ENCODE results near the gene DAAM1.

DNA sequence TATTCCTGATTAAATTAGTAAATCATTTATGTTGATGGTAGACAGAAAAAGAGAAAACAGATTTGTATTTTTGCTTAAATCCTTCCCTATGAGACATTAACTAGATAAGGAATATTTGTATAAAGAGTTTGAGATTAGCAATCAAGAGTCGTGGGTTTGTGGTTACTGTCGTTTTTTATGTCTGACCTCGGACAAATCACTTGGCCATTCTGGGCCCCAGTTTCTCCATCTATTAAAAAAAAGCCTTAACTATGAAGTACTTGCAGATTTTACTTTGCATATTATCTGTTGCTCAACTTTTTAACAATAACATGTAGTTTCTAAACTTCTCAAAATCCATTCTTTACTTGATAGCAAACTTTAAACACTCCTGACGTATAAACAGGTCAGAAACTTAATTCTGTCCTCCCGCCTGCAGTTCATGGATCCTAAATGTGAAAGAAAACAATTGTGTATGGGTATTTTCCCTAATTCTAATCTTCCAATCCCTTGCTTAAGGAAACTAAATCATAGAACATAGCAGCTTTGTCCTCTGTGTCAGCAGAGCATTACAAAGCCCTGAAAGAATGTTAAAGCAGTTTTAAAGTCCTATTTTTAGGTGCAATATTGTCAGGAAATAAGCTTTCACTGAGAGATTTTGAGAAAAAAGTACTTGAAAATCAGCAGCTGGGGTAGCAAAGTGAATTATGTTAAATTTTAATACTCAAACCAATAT, 158.5 kb downstream of the DAAM1 start:
- TF ChIP-seq, protein P1, sequence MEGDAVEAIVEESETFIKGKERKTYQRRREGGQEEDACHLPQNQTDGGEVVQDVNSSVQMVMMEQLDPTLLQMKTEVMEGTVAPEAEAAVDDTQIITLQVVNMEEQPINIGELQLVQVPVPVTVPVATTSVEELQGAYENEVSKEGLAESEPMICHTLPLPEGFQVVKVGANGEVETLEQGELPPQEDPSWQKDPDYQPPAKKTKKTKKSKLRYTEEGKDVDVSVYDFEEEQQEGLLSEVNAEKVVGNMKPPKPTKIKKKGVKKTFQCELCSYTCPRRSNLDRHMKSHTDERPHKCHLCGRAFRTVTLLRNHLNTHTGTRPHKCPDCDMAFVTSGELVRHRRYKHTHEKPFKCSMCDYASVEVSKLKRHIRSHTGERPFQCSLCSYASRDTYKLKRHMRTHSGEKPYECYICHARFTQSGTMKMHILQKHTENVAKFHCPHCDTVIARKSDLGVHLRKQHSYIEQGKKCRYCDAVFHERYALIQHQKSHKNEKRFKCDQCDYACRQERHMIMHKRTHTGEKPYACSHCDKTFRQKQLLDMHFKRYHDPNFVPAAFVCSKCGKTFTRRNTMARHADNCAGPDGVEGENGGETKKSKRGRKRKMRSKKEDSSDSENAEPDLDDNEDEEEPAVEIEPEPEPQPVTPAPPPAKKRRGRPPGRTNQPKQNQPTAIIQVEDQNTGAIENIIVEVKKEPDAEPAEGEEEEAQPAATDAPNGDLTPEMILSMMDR (IDR thresholded peaks at IDR 0.05) = no peak
- no peak for TF ChIP-seq POLR2AphosphoS5 (IDR thresholded peaks at IDR 0.05; ENCODE audit: low read depth, low read length)
- TF ChIP-seq, protein P2, sequence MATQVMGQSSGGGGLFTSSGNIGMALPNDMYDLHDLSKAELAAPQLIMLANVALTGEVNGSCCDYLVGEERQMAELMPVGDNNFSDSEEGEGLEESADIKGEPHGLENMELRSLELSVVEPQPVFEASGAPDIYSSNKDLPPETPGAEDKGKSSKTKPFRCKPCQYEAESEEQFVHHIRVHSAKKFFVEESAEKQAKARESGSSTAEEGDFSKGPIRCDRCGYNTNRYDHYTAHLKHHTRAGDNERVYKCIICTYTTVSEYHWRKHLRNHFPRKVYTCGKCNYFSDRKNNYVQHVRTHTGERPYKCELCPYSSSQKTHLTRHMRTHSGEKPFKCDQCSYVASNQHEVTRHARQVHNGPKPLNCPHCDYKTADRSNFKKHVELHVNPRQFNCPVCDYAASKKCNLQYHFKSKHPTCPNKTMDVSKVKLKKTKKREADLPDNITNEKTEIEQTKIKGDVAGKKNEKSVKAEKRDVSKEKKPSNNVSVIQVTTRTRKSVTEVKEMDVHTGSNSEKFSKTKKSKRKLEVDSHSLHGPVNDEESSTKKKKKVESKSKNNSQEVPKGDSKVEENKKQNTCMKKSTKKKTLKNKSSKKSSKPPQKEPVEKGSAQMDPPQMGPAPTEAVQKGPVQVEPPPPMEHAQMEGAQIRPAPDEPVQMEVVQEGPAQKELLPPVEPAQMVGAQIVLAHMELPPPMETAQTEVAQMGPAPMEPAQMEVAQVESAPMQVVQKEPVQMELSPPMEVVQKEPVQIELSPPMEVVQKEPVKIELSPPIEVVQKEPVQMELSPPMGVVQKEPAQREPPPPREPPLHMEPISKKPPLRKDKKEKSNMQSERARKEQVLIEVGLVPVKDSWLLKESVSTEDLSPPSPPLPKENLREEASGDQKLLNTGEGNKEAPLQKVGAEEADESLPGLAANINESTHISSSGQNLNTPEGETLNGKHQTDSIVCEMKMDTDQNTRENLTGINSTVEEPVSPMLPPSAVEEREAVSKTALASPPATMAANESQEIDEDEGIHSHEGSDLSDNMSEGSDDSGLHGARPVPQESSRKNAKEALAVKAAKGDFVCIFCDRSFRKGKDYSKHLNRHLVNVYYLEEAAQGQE (IDR thresholded peaks at IDR 0.05; ENCODE audit: insufficient read depth in 1 of 2, low read depth in 2 of 2, low read length in 1 of 2) = no peak
- TF ChIP-seq SIN3A (IDR thresholded peaks at IDR 0.05; ENCODE audit: borderline replicate concordance, insufficient read depth, low read depth, low read length) = no peak

Measured in Panc1 (cell line).